ENCODE results near the gene PPP3CA.

GRCh38 chr4:101104312-101105052 is 242.8 kb downstream of the PPP3CA start:
- TF ChIP-seq, protein P1, sequence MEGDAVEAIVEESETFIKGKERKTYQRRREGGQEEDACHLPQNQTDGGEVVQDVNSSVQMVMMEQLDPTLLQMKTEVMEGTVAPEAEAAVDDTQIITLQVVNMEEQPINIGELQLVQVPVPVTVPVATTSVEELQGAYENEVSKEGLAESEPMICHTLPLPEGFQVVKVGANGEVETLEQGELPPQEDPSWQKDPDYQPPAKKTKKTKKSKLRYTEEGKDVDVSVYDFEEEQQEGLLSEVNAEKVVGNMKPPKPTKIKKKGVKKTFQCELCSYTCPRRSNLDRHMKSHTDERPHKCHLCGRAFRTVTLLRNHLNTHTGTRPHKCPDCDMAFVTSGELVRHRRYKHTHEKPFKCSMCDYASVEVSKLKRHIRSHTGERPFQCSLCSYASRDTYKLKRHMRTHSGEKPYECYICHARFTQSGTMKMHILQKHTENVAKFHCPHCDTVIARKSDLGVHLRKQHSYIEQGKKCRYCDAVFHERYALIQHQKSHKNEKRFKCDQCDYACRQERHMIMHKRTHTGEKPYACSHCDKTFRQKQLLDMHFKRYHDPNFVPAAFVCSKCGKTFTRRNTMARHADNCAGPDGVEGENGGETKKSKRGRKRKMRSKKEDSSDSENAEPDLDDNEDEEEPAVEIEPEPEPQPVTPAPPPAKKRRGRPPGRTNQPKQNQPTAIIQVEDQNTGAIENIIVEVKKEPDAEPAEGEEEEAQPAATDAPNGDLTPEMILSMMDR (IDR thresholded peaks at IDR 0.05; ENCODE audit: low read length) = no peak
- TF ChIP-seq EZH2 (IDR thresholded peaks at IDR 0.05; ENCODE audit: borderline replicate concordance, low read length) = no peak
